Stimulated activated CD4-positive, alpha-beta T cell treated with anti-CD3 and anti-CD28 coated beads, Interleukin-1b, Interleukin-23, amount 100 ng/mL, for 4 hours (primary cell): ENCODE measurements around the gene LILRB4.
"Not testable (repeated sequence)": the region's sequence is repeated elsewhere in the genome, so short reads cannot be mapped to it uniquely, and the experiment has no call there.

Experiments
- DNase-seq, 2 donors: peaks; one replicate each; pipeline ENCODE4 v3.0.0-alpha.2; 2020; ENCODE audit warnings: low read depth in 2 of 2

The LILRB4 gene

GRCh38 chr19:54694648-54695047 is 31.9 kb downstream of the LILRB4 start:
- DNase-seq = no peak

GRCh38 chr19:54696117-54696548 is 33.3 kb downstream of the LILRB4 start:
- DNase-seq = no peak

- DNase-seq = no peak
These were observed 34.0 kb downstream of the LILRB4 start for GRCh38 chr19:54696766-54697165.

GRCh38 chr19:54697716-54698115 is 34.9 kb downstream of the LILRB4 start:
- not testable (repeated sequence) for DNase-seq

- DNase-seq = no peak
These were observed 42.1 kb downstream of the LILRB4 start for GRCh38 chr19:54704928-54705327.

GRCh38 chr19:54707962-54708361 is 45.2 kb downstream of the LILRB4 start:
- no peak for DNase-seq

GRCh38 chr19:54708781-54709180 is 46.0 kb downstream of the LILRB4 start:
- no peak for DNase-seq

GRCh38 chr19:54709212-54709948 is 46.6 kb downstream of the LILRB4 start:
- no peak for DNase-seq

- not testable (repeated sequence) for DNase-seq
These were observed 47.2 kb downstream of the LILRB4 start for GRCh38 chr19:54709956-54710355.
